ENCODE data around the gene IDH3A.

IDH3A gene

GRCh38 chr15:78179286-78179840 lies 30.2 kb downstream of the IDH3A start:
- in situ Hi-C loops (cut with HindIII; ENCODE audit: low pct_unique_long_range_greater_than_20kb, low sequenced_read_pairs): no loop called here
- TF ChIP-seq JUND (IDR thresholded peaks at IDR 0.05; ENCODE audit: low read depth): no peak

GRCh38 chr15:78179906-78180305 lies 30.7 kb downstream of the IDH3A start:
- DNase-seq (ENCODE audit: low read depth in 1 of 2, low spot score in 1 of 2): no peak
- TF ChIP-seq JUND (IDR thresholded peaks at IDR 0.05; ENCODE audit: low read depth): no peak
- in situ Hi-C loops (cut with HindIII; ENCODE audit: low pct_unique_long_range_greater_than_20kb, low sequenced_read_pairs): no loop called here

More at GRCh38 chr15:78179286-78179840, 30.2 kb downstream of the IDH3A start:
- no peak for DNase-seq (ENCODE audit: low read depth in 1 of 2, low spot score in 1 of 2)

DNA sequence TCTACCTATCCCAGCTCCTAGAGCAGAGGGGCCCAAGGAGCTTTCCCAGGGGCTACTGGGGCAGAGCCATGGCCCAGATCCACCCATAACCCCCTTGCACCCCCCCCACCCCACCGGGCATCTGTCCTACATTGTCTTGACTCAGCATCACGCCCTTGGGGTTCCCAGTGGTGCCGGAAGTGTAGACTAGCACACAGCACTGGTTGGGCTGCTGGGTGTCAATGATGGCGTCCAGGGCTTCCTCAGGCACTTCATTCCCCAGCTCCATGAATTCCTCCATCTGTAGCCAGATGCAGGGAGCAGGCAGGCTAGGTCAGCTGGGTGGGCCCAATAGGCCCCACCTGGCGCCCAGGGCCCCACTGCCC lies 33.2 kb downstream of the IDH3A start:
- TF ChIP-seq JUND (IDR thresholded peaks at IDR 0.05; ENCODE audit: low read depth): no peak
- no peak for DNase-seq (ENCODE audit: low read depth in 1 of 2, low spot score in 1 of 2)
- in situ Hi-C loops (cut with HindIII; ENCODE audit: low pct_unique_long_range_greater_than_20kb, low sequenced_read_pairs): no loop called here

DNA sequence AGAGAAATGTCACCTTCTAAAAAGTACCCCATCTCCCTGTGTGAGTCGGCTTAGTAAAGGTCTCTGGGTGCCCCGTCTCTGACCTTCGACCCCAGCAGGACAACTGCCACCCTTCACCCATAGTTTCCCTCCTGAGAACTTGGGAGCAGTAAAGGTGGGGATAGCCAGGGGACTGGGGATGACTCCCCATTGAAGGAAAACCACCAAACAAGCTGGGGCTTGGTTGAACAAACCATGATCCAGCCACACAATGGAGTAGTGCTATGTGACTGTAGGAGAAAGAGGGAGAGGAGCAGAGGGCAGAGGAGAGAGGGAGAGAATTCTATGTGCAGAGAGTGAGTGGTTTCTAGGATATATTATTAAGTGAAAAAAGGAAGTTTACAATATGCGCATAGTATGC lies 33.7 kb downstream of the IDH3A start:
- TF ChIP-seq JUND (IDR thresholded peaks at IDR 0.05; ENCODE audit: low read depth): no peak
- in situ Hi-C loops (cut with HindIII; ENCODE audit: low pct_unique_long_range_greater_than_20kb, low sequenced_read_pairs): no loop called here
- no peak for DNase-seq (ENCODE audit: low read depth in 1 of 2, low spot score in 1 of 2)

- DNase-seq (ENCODE audit: low read depth in 1 of 2, low spot score in 1 of 2): no peak
- TF ChIP-seq JUND (IDR thresholded peaks at IDR 0.05; ENCODE audit: low read depth): no peak
- in situ Hi-C loops (cut with HindIII; ENCODE audit: low pct_unique_long_range_greater_than_20kb, low sequenced_read_pairs): no loop called here
These were observed 43.8 kb downstream of the IDH3A start for GRCh38 chr15:78192826-78193594.

DNA sequence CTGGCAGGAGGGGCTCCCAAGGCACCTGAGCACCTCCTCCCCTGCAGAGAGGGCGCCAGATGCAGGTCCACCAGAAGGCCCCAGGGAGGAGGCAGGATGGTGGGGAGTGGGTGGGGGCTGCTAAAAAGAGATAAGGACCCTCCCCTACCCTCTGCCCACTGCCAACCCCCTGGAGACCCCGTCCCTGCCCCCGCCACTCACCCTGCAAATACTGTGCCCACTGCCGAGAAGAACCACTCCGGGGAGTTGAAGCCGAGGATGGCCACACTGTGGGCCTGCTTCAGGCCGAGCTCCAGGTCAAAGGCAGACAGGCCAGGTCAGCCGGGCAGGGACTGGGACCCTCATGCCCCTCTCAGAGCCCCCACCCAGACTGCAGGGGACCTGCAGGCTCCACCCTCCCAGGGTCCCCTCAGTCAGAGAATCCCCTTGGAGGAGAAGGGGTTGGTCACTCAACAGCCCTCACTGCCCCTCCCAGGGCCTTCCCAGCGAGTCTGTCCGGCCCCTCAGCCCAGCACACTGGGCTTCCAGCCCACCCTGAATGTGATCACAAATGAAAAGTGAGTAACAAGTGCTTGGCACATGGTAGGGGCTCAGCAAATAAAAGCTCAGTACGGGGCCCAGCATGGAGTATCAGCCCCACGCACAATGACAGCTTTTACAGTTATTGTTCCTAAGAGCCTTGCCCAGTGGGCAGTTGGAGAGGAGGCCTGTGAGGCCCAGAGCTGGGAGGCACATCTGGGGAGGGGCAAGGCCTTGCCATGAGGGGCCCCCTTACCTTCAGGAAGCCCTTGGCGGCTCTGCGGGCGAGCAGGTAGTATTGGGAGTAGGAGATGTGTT lies 44.8 kb downstream of the IDH3A start:
- in situ Hi-C loops (cut with HindIII; ENCODE audit: low pct_unique_long_range_greater_than_20kb, low sequenced_read_pairs): no loop called here
- no peak for TF ChIP-seq JUND (IDR thresholded peaks at IDR 0.05; ENCODE audit: low read depth)
- no peak for DNase-seq (ENCODE audit: low read depth in 1 of 2, low spot score in 1 of 2)

DNA sequence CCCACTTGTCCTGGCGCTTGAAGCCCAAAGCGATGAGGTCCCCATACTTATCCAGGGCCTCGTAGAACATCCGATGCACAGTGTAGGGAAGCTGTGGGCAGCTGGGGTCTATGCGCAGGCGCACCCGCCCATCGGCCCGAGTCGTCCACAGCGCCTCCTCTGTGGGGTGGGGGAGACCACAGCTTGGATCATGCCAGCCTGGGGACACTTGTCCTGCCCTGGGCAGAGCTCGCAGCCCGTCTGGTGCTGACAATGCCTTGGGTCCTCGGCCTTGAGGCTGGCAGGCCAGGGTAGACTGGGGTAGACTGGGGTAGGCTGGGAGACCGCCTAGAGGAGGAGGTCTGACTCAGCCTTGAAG lies 45.4 kb downstream of the IDH3A start:
- in situ Hi-C loops (cut with HindIII; ENCODE audit: low pct_unique_long_range_greater_than_20kb, low sequenced_read_pairs): no loop called here
- DNase-seq (ENCODE audit: low read depth in 1 of 2, low spot score in 1 of 2): no peak
- TF ChIP-seq JUND (IDR thresholded peaks at IDR 0.05; ENCODE audit: low read depth): no peak

GRCh38 chr15:78195735-78196201 lies 46.6 kb downstream of the IDH3A start:
- no peak for TF ChIP-seq JUND (IDR thresholded peaks at IDR 0.05; ENCODE audit: low read depth)
- in situ Hi-C loops (cut with HindIII; ENCODE audit: low pct_unique_long_range_greater_than_20kb, low sequenced_read_pairs): no loop called here
- DNase-seq (ENCODE audit: low read depth in 1 of 2, low spot score in 1 of 2): peak; percentile 80 to 82

- no peak for TF ChIP-seq JUND (IDR thresholded peaks at IDR 0.05; ENCODE audit: low read depth)
- in situ Hi-C loops (cut with HindIII; ENCODE audit: low pct_unique_long_range_greater_than_20kb, low sequenced_read_pairs): no loop called here
- no peak for DNase-seq (ENCODE audit: low read depth in 1 of 2, low spot score in 1 of 2)
These were observed 48.5 kb downstream of the IDH3A start for GRCh38 chr15:78197632-78198031.

DNA sequence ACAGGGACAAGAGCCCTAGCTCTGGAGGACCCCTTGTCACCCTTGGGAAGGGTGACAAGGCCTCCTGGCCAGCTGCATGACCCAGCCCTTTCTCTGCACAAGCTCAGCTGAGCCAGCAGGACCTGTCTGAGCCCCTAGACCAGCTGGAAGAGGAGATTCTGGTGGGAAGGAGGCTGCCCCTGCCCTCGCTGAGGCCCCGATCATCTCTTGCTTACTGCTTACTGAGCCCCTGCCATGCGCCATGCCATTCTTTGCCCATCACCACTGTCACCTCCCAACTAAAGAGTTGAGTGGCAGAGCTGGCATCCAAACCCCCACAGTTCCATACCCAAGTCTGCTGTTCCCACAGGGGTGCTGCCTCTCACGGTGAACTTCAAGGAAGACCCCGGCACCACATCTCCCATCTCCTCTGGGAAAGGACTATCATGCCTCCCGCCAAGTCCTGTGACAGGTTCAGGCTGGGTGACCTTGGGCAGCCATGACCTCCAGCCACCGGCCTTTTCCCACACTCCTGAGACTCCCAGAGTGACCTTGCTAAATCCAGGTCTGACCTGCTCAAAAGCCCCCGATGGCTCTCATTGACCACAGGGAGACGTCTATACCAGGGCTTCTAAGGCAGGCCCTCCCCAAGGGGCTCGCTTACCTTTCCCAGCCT lies 51.2 kb downstream of the IDH3A start:
- DNase-seq (ENCODE audit: low read depth in 1 of 2, low spot score in 1 of 2): no peak
- TF ChIP-seq JUND (IDR thresholded peaks at IDR 0.05; ENCODE audit: low read depth): no peak

GRCh38 chr15:78201281-78202190 lies 52.4 kb downstream of the IDH3A start:
- DNase-seq (ENCODE audit: low read depth in 1 of 2, low spot score in 1 of 2): no peak
- TF ChIP-seq JUND (IDR thresholded peaks at IDR 0.05; ENCODE audit: low read depth): no peak
- in situ Hi-C loops (cut with HindIII; ENCODE audit: low pct_unique_long_range_greater_than_20kb, low sequenced_read_pairs): no loop called here

More for the DNA sequence above, 51.2 kb downstream of the IDH3A start:
- in situ Hi-C loops (cut with HindIII; ENCODE audit: low pct_unique_long_range_greater_than_20kb, low sequenced_read_pairs): no loop called here
